Breast epithelium (tissue), 4 donors: Measurements from ENCODE around the gene RNF125. TPM values are rescaled to one million over a fixed set of nuclear protein-coding genes. Genes with fewer than 3 reads are reported as not detected.
"Not testable (repeated sequence)": the region's sequence is repeated elsewhere in the genome, so short reads cannot be mapped to it uniquely, and the experiment has no call there.

Experiments
- DNase-seq, 2 donors: peaks; one replicate each; pipeline ENCODE4 v3.0.0-alpha.2; 2019; ENCODE audit warnings: low spot score in 2 of 2
- H3K27ac ChIP-seq, 2 donors: fragments of 200-600 bp; sonication (generic) in 1 of 2; one replicate each; pipeline ENCODE4 v1.5.1; 2016 to 2019; ENCODE audit warnings: mild to moderate bottlenecking in 1 of 2
- H3K27me3 ChIP-seq, 2 donors: fragments of 200-600 bp; sonication (generic) in 1 of 2; one replicate each; pipeline versions ENCODE4 v1.5.1 to v1.6.0; 2017 to 2019; ENCODE audit warnings: control low read depth in 1 of 2, mild to moderate bottlenecking in 1 of 2
- H3K36me3 ChIP-seq: fragments of 200-600 bp; one replicate; pipeline ENCODE4 v1.5.1; 2019
- H3K4me1 ChIP-seq, 2 donors: fragments of 200-600 bp; sonication (generic); one replicate each; pipeline ENCODE4 v1.5.1; 2016 to 2019; ENCODE audit warnings: control low read depth in 1 of 2
- H3K4me3 ChIP-seq, 3 donors: fragments of 200-600 bp; sonication (generic); 1 replicate in 2 of 3; 2 replicates in 1 of 3; pipeline ENCODE4 v1.5.1; 2016 to 2019; ENCODE audit warnings: mild to moderate bottlenecking in 3 of 3, moderate library complexity in 2 of 3
- H3K9me3 ChIP-seq, 2 donors: fragments of 200-600 bp; sonication (generic) in 1 of 2; one replicate each; pipeline ENCODE4 v1.5.1; 2016 to 2019; ENCODE audit warnings: control low read depth in 1 of 2
- POLR2A ChIP-seq: fragments of 450-650 bp; IDR thresholded peaks from one replicate; pipeline ENCODE4 v1.6.1; 2016; ENCODE audit warnings: antibody characterized with exemption, mild to moderate bottlenecking, moderate library complexity
- POLR2AphosphoS5 ChIP-seq, 3 donors: sonication (generic); formaldehyde crosslinking; IDR thresholded peaks; one replicate each; pipeline ENCODE4 v1.6.1; 2017; ENCODE audit warnings: antibody characterized with exemption in 3 of 3
- intact Hi-C: fragments of 100-400 bp; cut with DNase I; formaldehyde crosslinking; loops from one replicate; pipeline ENCODE4 v1.15.1; 2023; ENCODE audit warnings: low total_unique reads
- total RNA-seq, 3 donors: library from RNA; depleted of rRNA; stranded (reverse); fragments of >200 nt; gene quantifications; one replicate each; pipeline ENCODE4 v1.1.0, GENCODE V29; 2016
- TF ChIP-seq, protein P1 (sequence below), 3 donors: fragments of 450-650 bp; IDR thresholded peaks; one replicate each; pipeline ENCODE4 v1.5.1; 2016 to 2017; ENCODE audit warnings: antibody characterized with exemption in 3 of 3, mild to moderate bottlenecking in 3 of 3, moderate library complexity in 3 of 3

RNF125 gene
- total RNA-seq, 3 donors from 2014 or later, result 4.5 to 9.3 (median 7.2) TPM

DNA sequence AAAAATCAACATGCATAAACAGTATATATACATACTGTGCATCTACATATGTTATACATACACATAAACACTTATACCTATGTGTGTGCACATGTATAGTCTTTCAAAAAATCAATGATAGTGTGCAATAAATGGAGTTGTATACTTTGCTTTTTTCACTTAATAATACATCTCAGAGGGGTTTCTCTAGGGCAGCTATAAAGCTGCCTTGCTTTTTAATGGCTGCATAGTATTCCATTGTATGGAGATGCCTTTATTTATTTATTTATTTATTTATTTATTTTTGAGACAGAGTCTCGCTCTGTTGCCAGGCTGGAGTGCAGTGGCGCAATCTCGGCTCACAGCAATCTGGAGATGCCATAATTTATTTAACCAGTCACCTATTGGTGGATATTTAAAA is 7.4 kb upstream of the RNF125 start:
- Histone ChIP-seq H3K27me3 (no peaks in the 10 kb centered on the region), H3K9me3 (no peaks in the 10 kb centered on the region), H3K4me3 (no peak overlapping the region), H3K27ac (no peak overlapping the region), H3K36me3 (no peaks in the 10 kb centered on the region), H3K4me1 (no peaks in the 10 kb centered on the region)
- DNase-seq, result no peak
- TF ChIP-seq POLR2A (no peak), POLR2AphosphoS5 (IDR thresholded peaks at IDR 0.05) (no peak)
- TF ChIP-seq, protein P1, sequence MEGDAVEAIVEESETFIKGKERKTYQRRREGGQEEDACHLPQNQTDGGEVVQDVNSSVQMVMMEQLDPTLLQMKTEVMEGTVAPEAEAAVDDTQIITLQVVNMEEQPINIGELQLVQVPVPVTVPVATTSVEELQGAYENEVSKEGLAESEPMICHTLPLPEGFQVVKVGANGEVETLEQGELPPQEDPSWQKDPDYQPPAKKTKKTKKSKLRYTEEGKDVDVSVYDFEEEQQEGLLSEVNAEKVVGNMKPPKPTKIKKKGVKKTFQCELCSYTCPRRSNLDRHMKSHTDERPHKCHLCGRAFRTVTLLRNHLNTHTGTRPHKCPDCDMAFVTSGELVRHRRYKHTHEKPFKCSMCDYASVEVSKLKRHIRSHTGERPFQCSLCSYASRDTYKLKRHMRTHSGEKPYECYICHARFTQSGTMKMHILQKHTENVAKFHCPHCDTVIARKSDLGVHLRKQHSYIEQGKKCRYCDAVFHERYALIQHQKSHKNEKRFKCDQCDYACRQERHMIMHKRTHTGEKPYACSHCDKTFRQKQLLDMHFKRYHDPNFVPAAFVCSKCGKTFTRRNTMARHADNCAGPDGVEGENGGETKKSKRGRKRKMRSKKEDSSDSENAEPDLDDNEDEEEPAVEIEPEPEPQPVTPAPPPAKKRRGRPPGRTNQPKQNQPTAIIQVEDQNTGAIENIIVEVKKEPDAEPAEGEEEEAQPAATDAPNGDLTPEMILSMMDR (IDR thresholded peaks at IDR 0.05), result no peak
- intact Hi-C loops, result no loop called here

DNA sequence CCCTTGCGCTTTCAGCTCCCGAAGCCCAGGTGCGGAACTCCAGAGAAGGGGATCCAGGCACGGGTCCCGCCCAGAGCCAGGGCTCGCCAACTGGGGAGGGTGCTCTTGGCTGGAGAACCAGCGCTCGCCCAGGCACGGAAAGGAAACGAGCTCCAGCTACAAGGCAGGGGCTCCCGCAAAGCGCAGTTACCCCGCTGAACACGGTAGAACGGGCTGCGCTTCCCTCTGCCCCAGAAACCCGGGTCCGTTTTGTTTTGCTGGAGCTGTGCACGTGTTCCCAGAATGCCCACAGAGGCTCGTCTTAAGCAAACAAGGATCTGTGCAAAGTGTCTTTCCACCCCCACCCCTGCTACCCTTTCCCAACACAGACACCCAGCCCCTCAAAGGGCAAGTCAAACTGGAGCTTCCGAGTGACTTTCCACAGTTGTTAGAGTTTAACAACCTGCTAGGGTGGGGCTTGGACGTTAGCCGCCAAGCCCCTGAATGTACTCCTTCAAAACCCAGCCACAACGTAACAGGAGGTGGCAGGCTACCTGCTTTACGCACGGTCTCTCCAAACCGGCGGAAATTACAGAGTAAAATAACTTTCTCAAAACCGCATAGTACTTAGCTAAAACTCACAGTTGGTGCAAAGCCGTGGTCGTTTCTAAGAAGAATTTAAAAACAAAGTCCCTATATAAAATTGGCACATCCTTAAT is 775 bp downstream of the RNF125 start:
- H3K27ac ChIP-seq, result peak overlapping the region; percentile 81 to 95
- no peaks in the 10 kb centered on the region for H3K36me3 ChIP-seq
- peak overlapping the region; percentile 63 to 95 (median 72) for H3K4me3 ChIP-seq
- no peaks in the 10 kb centered on the region for H3K9me3 ChIP-seq
- intact Hi-C loops, result no loop called here
- no peaks in the 10 kb centered on the region for H3K27me3 ChIP-seq
- TF ChIP-seq POLR2A (no peak), POLR2AphosphoS5 (IDR thresholded peaks at IDR 0.05) (no peak)
- TF ChIP-seq, protein P1 (IDR thresholded peaks at IDR 0.05), result no peak
- peaks cover 0 to 3% of the 10 kb centered on the region in 2 donors for H3K4me1 ChIP-seq
- peak in 1 of 2 donors; percentile 52 for DNase-seq

DNA sequence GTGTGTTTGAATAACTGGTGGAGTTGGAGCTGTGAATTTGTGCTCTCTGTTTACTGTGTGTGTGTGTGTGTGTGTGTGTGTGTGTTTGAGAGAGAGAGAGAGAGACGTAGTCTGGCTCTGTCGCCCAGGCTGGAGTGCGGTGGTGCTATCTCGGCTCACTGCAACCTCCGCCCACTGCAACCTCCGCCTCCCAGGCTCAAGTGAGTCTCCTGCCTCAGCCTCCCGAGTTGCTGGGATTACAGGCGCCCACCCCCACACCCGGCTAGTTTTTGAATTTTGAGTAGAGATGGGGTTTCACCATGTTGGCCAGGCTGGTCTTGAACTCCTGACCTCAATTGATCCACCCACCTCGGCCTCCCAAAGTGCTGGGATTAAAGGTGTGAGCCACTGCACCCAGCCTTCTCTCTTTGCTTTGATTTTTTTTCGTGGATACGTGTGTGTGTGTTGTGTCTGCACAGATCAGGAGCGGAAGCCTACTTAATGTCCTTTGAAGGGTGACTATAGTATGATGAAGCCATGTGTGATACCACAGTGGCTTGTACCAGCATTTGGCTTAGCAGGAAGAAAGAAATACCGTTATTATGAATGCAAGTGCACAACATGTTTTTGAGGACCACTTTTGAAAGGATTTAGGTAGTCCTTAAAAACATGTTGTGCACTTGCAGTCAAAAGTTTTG is 1.5 kb downstream of the RNF125 start:
- H3K4me1 ChIP-seq, H3K36me3 ChIP-seq, DNase-seq, H3K9me3 ChIP-seq, intact Hi-C loops, H3K27me3 ChIP-seq: not testable (repeated sequence)
- Histone ChIP-seq H3K4me3 (peak overlapping the region; percentile 63 to 95 (median 72)), H3K27ac (peak overlapping the region; percentile 81 to 95)

DNA sequence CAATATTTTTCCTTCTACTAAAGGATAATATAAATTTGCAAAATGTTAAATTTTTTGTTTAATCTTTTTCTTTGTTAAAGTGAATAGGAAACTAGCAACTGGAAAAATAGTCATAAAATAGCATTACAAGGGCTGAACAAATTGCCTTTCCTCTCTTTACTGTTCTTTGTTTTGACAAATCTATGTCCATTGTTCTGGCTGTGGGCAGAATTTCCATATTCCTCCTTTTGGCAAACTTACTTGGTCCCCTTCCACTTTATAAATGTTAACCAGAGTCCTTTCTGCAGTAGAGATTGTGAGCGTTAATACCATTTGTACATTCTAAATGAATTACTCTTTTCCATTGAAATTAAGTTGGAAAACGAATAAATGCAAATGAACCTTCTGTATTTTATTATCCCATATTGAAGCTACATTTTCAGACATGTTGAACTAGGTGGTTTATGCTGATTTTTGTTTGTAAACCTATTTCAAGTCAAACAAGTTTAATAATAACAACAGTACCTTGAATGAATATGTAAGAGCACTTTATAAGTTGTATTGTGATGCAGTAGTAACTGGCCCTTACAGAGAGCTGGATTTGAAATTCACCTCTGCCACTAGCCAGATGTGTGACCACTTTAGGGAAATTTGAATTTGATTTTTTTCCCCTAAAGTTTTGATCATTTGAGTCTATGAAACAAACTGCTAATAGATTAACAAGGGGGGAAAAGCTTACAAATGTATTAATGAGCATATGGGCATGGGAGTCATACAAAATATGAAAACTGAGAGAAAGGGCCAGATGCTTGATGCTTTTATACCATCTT is 3.3 kb downstream of the RNF125 start:
- H3K27me3 ChIP-seq, result no peaks in the 10 kb centered on the region
- H3K27ac ChIP-seq, result no peak overlapping the region
- intact Hi-C loops, result no loop called here
- no peak overlapping the region for H3K4me3 ChIP-seq
- no peaks in the 10 kb centered on the region for H3K9me3 ChIP-seq
- peaks cover 0 to 3% of the 10 kb centered on the region in 2 donors for H3K4me1 ChIP-seq
- TF ChIP-seq POLR2A (no peak), POLR2AphosphoS5 (IDR thresholded peaks at IDR 0.05) (no peak)
- TF ChIP-seq, protein P1 (IDR thresholded peaks at IDR 0.05), result no peak
- no peaks in the 10 kb centered on the region for H3K36me3 ChIP-seq
- no peak for DNase-seq

DNA sequence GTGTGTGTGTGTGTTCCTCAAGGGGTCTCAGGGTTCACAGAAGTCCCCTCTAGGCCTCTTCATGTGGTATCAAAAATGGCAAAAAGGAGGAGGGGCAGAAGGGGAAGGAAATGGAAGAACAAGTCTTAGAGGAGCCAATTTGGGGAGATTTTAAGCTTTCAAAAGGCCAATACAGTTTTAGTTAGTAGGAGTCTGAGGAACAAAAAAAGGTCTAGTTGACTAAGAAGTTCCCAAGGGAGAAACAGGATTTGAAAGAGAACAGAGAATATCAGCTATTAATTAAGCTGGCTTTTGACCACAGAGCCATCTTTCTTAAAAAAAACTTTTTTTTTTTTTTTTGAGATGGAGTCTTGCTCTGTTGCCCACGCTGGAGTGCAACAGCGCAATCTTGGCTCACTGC is 7.1 kb downstream of the RNF125 start:
- H3K27me3 ChIP-seq, result no peaks in the 10 kb centered on the region
- no peak overlapping the region for H3K4me3 ChIP-seq
- no peaks in the 10 kb centered on the region for H3K4me1 ChIP-seq
- TF ChIP-seq, protein P1 (IDR thresholded peaks at IDR 0.05), result no peak
- no peak for TF ChIP-seq POLR2A
- no peak for TF ChIP-seq POLR2AphosphoS5 (IDR thresholded peaks at IDR 0.05)
- no peak for DNase-seq
- intact Hi-C loops, result no loop called here
- H3K27ac ChIP-seq, result no peak overlapping the region
- H3K9me3 ChIP-seq, result no peaks in the 10 kb centered on the region
- no peaks in the 10 kb centered on the region for H3K36me3 ChIP-seq
